OCI-LY7 (cell line): Measurements from ENCODE around the gene ATP6AP1.

Experiments
- EZH2phosphoT487 ChIP-seq: fragments of 200-600 bp; sonication (generic); IDR thresholded peaks from 2 replicates; pipeline ENCODE4 v1.6.1; 2018; ENCODE audit warnings: low read depth, borderline replicate concordance, mild to moderate bottlenecking, mixed run types, antibody characterized with exemption, low read length, moderate library complexity, mixed read lengths
- TF ChIP-seq, protein P1 (sequence below): fragments of 200-600 bp; sonication (generic); conservative IDR thresholded peaks from 2 replicates; pipeline ENCODE4 v1.5.1; 2014; ENCODE audit warnings: mild to moderate bottlenecking, antibody characterized with exemption, low read length, moderate library complexity, mixed read lengths

DNA sequence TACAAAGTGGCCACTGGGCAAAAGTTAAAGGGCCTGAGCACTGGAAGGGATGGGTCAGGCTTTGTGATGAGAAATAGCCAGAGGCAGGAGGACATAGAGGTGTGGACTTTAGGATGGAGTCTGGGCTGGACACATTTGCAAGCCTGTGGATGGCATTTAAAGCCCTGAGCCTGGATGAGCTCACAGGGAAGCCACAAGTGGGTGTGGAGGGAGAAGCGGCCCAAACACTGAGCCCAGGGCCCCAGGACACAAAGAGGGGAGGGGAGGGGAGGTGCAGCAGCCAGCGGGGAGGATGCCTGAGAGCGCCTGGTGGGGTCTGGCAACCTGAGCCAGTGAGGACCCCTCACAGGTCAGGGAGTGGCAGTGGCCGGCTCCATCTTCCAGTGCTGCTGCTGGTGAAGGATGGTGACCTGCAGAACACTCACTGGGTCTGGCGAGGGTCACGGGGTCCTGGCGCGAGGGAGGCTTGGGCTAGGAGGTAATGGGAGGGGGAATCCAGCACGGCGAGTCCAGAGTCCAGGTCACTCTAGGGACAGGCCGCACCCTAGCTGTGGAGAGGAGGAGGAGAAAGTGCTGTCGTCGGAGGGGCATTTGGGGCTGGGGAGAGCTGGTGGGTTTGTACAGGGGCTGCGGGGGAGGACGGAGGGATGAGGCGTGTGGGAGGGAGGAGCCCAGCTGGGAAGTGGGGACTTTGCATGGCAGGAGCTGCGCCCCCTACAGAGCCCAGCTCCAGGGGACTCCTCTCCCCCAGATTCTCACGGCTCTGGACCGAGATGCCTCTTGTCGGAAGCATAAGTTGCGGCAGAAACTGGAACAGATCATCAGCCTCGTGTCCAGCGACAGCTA is 43.6 kb downstream of the ATP6AP1 start:
- TF ChIP-seq, protein P1, sequence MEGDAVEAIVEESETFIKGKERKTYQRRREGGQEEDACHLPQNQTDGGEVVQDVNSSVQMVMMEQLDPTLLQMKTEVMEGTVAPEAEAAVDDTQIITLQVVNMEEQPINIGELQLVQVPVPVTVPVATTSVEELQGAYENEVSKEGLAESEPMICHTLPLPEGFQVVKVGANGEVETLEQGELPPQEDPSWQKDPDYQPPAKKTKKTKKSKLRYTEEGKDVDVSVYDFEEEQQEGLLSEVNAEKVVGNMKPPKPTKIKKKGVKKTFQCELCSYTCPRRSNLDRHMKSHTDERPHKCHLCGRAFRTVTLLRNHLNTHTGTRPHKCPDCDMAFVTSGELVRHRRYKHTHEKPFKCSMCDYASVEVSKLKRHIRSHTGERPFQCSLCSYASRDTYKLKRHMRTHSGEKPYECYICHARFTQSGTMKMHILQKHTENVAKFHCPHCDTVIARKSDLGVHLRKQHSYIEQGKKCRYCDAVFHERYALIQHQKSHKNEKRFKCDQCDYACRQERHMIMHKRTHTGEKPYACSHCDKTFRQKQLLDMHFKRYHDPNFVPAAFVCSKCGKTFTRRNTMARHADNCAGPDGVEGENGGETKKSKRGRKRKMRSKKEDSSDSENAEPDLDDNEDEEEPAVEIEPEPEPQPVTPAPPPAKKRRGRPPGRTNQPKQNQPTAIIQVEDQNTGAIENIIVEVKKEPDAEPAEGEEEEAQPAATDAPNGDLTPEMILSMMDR, result no peak
- TF ChIP-seq EZH2phosphoT487, result no peak
